ENCODE data around the gene TCF12. TPM values are rescaled to one million over a fixed set of nuclear protein-coding genes. Genes with fewer than 3 reads are reported as not detected.

TCF12 gene
- total RNA-seq, 1 donor from 2014 or later: 48.4 TPM

- intact Hi-C loops (cut with micrococcal nuclease): no loop called here
- ATAC-seq (no peak), DNase-seq (no peak)
Observed at GRCh38 chr15:57286446-57287122, 368.1 kb downstream of the TCF12 start.

GRCh38 chr15:57287123-57287521 lies 368.7 kb downstream of the TCF12 start:
- intact Hi-C loops (cut with micrococcal nuclease): no loop called here
- ATAC-seq: no peak
- DNase-seq: no peak

GRCh38 chr15:57288926-57289580 lies 370.6 kb downstream of the TCF12 start:
- no peak for ATAC-seq
- intact Hi-C loops (cut with micrococcal nuclease): no loop called here
- no peak for DNase-seq

- no peak for ATAC-seq
- intact Hi-C loops (cut with micrococcal nuclease): loop anchor here (10.0 kb wide), 1 partner anchor 55 kb away; no protein-coding TSS in a partner anchor
- no peak for DNase-seq
Observed at GRCh38 chr15:57290187-57290586, 371.7 kb downstream of the TCF12 start.

- no peak for DNase-seq
- intact Hi-C loops (cut with micrococcal nuclease): loop anchor here (10.0 kb wide), 1 partner anchor 56 kb away; no protein-coding TSS in a partner anchor
- no peak for ATAC-seq
Observed at GRCh38 chr15:57290826-57291225, 372.4 kb downstream of the TCF12 start.

GRCh38 chr15:57296473-57297162 lies 378.2 kb downstream of the TCF12 start:
- intact Hi-C loops (cut with micrococcal nuclease): loop anchor here (10.0 kb wide), 1 partner anchor 62 kb away; no protein-coding TSS in a partner anchor
- no peak for DNase-seq
- ATAC-seq: no peak

- ATAC-seq: no peak
- intact Hi-C loops (cut with micrococcal nuclease): loop anchor here (10.0 kb wide), 1 partner anchor 62 kb away; no protein-coding TSS in a partner anchor
- no peak for DNase-seq
Observed at GRCh38 chr15:57297163-57297593, 378.7 kb downstream of the TCF12 start.

- ATAC-seq: no peak
- no peak for DNase-seq
- intact Hi-C loops (cut with micrococcal nuclease): loop anchor here (10.0 kb wide), 1 partner anchor 63 kb away; no protein-coding TSS in a partner anchor
Observed at GRCh38 chr15:57297630-57298029, 379.2 kb downstream of the TCF12 start.

- ATAC-seq (no peak), DNase-seq (no peak)
- intact Hi-C loops (cut with micrococcal nuclease): loop anchor here (10.0 kb wide), 1 partner anchor 63 kb away; no protein-coding TSS in a partner anchor
Observed at GRCh38 chr15:57298204-57298603, 379.8 kb downstream of the TCF12 start.

GRCh38 chr15:57298843-57299550 lies 380.6 kb downstream of the TCF12 start:
- ATAC-seq (no peak), DNase-seq (no peak)
- intact Hi-C loops (cut with micrococcal nuclease): loop anchor here (10.0 kb wide), 1 partner anchor 64 kb away; no protein-coding TSS in a partner anchor

- intact Hi-C loops (cut with micrococcal nuclease): no loop called here
- no peak for ATAC-seq
- DNase-seq: no peak
Observed at GRCh38 chr15:57301307-57301706, 382.9 kb downstream of the TCF12 start.

- intact Hi-C loops (cut with micrococcal nuclease): no loop called here
- no peak for ATAC-seq
- DNase-seq: no peak
Observed at GRCh38 chr15:57302640-57303257, 384.3 kb downstream of the TCF12 start.

- no peak for ATAC-seq
- intact Hi-C loops (cut with micrococcal nuclease): loop anchor here (5.0 kb wide), 1 partner anchor 158 kb away; no protein-coding TSS in a partner anchor
- no peak for DNase-seq
Observed at GRCh38 chr15:57305009-57305408, 386.6 kb downstream of the TCF12 start.

- intact Hi-C loops (cut with micrococcal nuclease): loop anchor here (5.0 kb wide), 1 partner anchor 159 kb away; no protein-coding TSS in a partner anchor
- DNase-seq: peak; percentile 95
- ATAC-seq: peak; percentile 94
Observed at GRCh38 chr15:57306161-57306943, 387.9 kb downstream of the TCF12 start.

- ATAC-seq (peak; percentile 17), DNase-seq (no peak)
- intact Hi-C loops (cut with micrococcal nuclease): loop anchor here (5.0 kb wide), 1 partner anchor 160 kb away; no protein-coding TSS in a partner anchor
Observed at GRCh38 chr15:57306944-57307411, 388.5 kb downstream of the TCF12 start.

- DNase-seq (no peak), ATAC-seq (no peak)
- intact Hi-C loops (cut with micrococcal nuclease): loop anchor here (5.0 kb wide), 1 partner anchor 160 kb away; no protein-coding TSS in a partner anchor
Observed at GRCh38 chr15:57307527-57308169, 389.2 kb downstream of the TCF12 start.

- ATAC-seq (no peak), DNase-seq (no peak)
- intact Hi-C loops (cut with micrococcal nuclease): loop anchor here (5.0 kb wide), 1 partner anchor 161 kb away; no protein-coding TSS in a partner anchor
Observed at GRCh38 chr15:57308170-57308545, 389.7 kb downstream of the TCF12 start.
